Left lung (tissue), 10 donors: ENCODE measurements around the gene MCTP2. TPM values are rescaled to one million over a fixed set of nuclear protein-coding genes. Genes with fewer than 3 reads are reported as not detected.

Experiments
- ATAC-seq: fragments of 200-7000 bp; cut with Tn5 transposase; one replicate; pipeline ENCODE4 v1.9.1; 2020; ENCODE audit warnings: moderate library complexity
- DNase-seq, 4 donors: peaks; one replicate each; pipeline ENCODE4 v3.0.0-alpha.2; 2013 to 2020
- H3K27ac ChIP-seq, 2 donors: fragments of 200-600 bp; sonication (generic) in 1 of 2; one replicate each; pipeline versions ENCODE4 v1.5.0 to v1.8.0; 2020 to 2021
- H3K27me3 ChIP-seq, 2 donors: fragments of 200-600 bp; sonication (generic) in 1 of 2; one replicate each; pipeline versions ENCODE4 v1.5.0 to v1.8.0; 2020 to 2021
- H3K36me3 ChIP-seq, 2 donors: fragments of 200-600 bp; sonication (generic) in 1 of 2; one replicate each; pipeline versions ENCODE4 v1.5.0 to v1.8.0; 2020 to 2021
- H3K4me1 ChIP-seq, 2 donors: fragments of 200-600 bp; one replicate each; pipeline ENCODE4 v1.8.0; 2021
- H3K4me3 ChIP-seq, 2 donors: fragments of 200-600 bp; sonication (generic) in 1 of 2; one replicate each; pipeline versions ENCODE4 v1.5.0 to v1.8.0; 2020 to 2021; ENCODE audit warnings: mild to moderate bottlenecking in 1 of 2
- H3K9me3 ChIP-seq, 2 donors: fragments of 200-600 bp; sonication (generic) in 1 of 2; one replicate each; pipeline versions ENCODE4 v1.5.0 to v1.8.0; 2020 to 2021
- intact Hi-C, 2 donors: fragments of 100-400 bp; cut with DNase I; formaldehyde crosslinking; loops; one replicate each; pipeline versions ENCODE4 v1.11.2 to v1.14.2; 2022
- polyA plus RNA-seq, 6 donors: library from polyadenylated mRNA; unstranded; fragments of 120-200 nt; gene quantifications; one replicate each; pipeline ENCODE4 v1.2.1, GENCODE V29; 2013; ENCODE audit not compliant: insufficient read length in 6 of 6
- total RNA-seq, 2 donors: library from RNA; stranded (reverse); fragmentation: NEBNext Ultra II Directional; extraction: Animal tissue kit (Norgen Biotek cat#: 25700); gene quantifications; one replicate each; pipeline ENCODE4 v1.2.1, GENCODE V29; 2021
- TF ChIP-seq, protein P1 (sequence below), 2 donors: fragments of 200-600 bp; sonication (generic) in 1 of 2; IDR thresholded peaks; one replicate each; pipeline versions ENCODE4 v1.5.0 to v1.8.0; 2021; ENCODE audit warnings: antibody characterized with exemption in 2 of 2
- donor health status: DM: no; HTN: yes; CAD: no.
- donor health status: DM: no; HTN: no; CAD: no.

Gene MCTP2
- total and polyA plus RNA-seq, 8 donors = 25.9 to 38.8 (median 35.0) TPM

DNA sequence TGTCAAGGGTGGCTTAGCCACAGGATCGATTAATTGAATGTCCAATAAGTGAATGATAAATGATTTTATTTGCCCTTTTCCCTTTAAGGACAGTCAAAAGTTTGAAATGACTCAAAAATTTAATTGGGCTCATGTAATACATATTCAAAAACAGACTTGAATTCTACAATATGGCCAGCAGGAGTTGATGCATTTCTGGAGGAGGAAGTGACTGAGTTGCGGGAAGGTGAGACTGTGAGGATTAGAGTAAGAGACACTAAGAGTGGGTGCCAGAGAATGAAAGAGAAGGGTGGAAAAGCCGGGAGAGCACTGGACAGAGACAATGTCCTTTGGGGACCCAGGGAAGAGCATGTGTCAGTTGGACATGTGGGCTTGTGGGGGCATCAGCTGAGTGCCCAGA is 83.3 kb downstream of the MCTP2 start:
- intact Hi-C loops = no loop called here
- Histone ChIP-seq H3K4me3 (no peak overlapping the region), H3K4me1 (no peaks in the 10 kb centered on the region), H3K36me3 (peaks cover 0 to 49% of the 10 kb centered on the region in 2 donors), H3K9me3 (no peaks in the 10 kb centered on the region), H3K27ac (no peak overlapping the region), H3K27me3 (no peaks in the 10 kb centered on the region)
- ATAC-seq = no peak
- TF ChIP-seq, protein P1, sequence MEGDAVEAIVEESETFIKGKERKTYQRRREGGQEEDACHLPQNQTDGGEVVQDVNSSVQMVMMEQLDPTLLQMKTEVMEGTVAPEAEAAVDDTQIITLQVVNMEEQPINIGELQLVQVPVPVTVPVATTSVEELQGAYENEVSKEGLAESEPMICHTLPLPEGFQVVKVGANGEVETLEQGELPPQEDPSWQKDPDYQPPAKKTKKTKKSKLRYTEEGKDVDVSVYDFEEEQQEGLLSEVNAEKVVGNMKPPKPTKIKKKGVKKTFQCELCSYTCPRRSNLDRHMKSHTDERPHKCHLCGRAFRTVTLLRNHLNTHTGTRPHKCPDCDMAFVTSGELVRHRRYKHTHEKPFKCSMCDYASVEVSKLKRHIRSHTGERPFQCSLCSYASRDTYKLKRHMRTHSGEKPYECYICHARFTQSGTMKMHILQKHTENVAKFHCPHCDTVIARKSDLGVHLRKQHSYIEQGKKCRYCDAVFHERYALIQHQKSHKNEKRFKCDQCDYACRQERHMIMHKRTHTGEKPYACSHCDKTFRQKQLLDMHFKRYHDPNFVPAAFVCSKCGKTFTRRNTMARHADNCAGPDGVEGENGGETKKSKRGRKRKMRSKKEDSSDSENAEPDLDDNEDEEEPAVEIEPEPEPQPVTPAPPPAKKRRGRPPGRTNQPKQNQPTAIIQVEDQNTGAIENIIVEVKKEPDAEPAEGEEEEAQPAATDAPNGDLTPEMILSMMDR (IDR thresholded peaks at IDR 0.05) = no peak
- DNase-seq = no peak

DNA sequence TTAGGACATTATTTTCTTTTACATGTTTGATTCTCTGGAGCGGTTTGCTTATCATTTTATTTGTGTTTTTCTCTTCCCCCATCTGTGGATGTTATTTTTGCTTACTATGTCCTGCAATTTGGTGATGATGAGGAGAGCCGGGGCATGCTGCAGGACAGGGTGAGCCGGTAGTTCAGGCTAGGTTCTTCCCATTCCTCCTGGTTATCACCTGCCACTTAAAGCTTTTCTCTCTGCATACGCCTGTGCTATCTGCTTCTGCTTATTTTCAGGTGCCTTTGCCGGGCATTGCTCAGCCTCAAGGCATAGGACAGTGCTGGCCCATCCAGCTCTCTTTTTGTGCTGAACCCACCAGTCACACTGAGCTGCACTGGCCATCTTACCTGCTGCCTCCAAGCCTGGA is 85.8 kb downstream of the MCTP2 start:
- TF ChIP-seq, protein P1 (IDR thresholded peaks at IDR 0.05) = no peak
- DNase-seq (no peak), ATAC-seq (no peak)
- Histone ChIP-seq H3K9me3 (no peaks in the 10 kb centered on the region), H3K4me1 (peaks cover 0 to 4% of the 10 kb centered on the region in 2 donors), H3K27me3 (no peaks in the 10 kb centered on the region), H3K36me3 (peaks cover 0 to 52% of the 10 kb centered on the region in 2 donors), H3K4me3 (no peak overlapping the region), H3K27ac (no peak overlapping the region)
- intact Hi-C loops = no loop called here

DNA sequence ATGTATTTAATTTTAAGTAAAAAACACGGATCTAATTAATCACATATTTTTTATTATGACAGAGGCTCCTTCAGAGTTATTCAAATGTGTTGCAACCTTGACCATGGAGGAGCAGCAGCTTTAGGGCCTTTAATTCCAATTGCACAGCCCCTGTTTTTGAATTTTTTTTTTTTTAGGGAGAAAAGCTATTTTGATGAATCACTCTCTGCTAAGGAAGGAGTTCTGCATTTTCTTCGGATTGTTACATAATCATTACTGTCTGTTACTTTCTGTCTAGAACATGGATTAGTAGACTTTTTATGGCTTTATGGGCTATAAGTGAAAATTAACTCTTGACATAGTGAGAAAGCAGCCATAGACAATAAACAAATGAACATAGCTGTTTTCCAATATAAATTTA is 90.8 kb downstream of the MCTP2 start:
- DNase-seq = no peak
- no peak overlapping the region for H3K4me3 ChIP-seq
- peak overlapping the region in 1 of 2 donors; percentile 13 for H3K27ac ChIP-seq
- TF ChIP-seq, protein P1 (IDR thresholded peaks at IDR 0.05) = no peak
- peaks cover 0 to 25% of the 10 kb centered on the region in 2 donors for H3K36me3 ChIP-seq
- intact Hi-C loops = loop anchor here in 1 of 2 donors (5.0 kb wide), 1 partner anchor 155 kb away; no protein-coding TSS in a partner anchor
- H3K9me3 ChIP-seq = no peaks in the 10 kb centered on the region
- no peak for ATAC-seq
- H3K27me3 ChIP-seq = no peaks in the 10 kb centered on the region
- peaks cover 0 to 20% of the 10 kb centered on the region in 2 donors for H3K4me1 ChIP-seq

DNA sequence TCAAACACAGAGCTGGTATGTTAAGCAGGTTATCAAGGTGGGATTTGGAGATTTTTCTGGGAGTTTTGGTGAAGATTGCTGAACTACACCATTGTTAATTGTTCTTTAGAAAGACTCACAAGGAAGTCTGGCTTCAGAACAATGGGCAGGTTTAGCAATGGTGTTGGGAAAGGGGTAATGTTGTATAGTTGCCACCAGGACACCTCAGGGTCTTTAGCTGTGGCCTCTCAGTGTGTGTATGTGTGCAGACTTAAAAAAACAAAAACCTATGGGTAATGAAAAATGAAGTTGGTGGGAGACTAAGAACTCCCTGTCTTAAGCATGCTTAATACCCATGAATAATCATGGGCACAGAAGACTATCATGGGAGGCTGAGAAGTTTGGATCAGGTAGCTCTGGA is 91.7 kb downstream of the MCTP2 start:
- TF ChIP-seq, protein P1 (IDR thresholded peaks at IDR 0.05) = no peak
- intact Hi-C loops = loop anchor here in 1 of 2 donors (5.0 kb wide), 1 partner anchor 156 kb away; no protein-coding TSS in a partner anchor
- H3K36me3 ChIP-seq = peaks cover 0 to 16% of the 10 kb centered on the region in 2 donors
- H3K4me3 ChIP-seq = no peak overlapping the region
- H3K4me1 ChIP-seq = peaks cover 0 to 20% of the 10 kb centered on the region in 2 donors
- no peaks in the 10 kb centered on the region for H3K9me3 ChIP-seq
- H3K27ac ChIP-seq = peak overlapping the region in 1 of 2 donors; percentile 13
- no peak for DNase-seq
- no peaks in the 10 kb centered on the region for H3K27me3 ChIP-seq
- no peak for ATAC-seq

DNA sequence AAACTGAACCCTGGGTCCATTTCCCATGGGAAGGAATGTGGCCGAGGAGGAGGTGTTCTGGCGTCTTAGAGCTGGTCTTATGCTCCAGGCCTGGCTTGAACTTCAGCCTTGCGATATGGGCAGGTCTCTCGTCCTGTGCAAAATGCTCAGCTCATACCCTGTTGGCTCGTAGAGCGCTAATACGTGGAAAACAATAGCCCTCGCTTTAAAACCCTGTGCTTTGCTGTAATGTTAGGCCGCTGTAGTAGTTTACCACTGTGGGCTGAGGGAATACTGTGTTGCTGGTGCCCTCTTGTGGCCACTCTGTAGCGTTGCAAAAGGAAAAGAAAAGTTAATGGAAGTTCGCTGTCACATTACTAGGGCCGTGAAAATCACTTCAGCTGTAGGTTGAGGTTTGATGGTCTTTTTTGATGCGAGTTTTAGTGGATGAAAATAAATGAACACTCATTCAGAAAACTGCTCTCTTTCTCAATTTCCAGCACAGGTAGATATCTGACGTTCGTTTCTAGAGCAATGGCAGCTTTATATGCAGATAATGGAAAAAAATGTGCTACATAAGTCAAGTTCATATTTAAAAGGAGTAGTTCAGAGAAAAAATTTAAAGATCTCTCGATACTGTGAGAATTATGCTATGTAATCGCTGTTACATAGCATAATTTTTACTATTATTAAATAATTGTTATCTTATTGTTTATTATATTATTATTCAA is 92.9 kb downstream of the MCTP2 start:
- Histone ChIP-seq H3K4me3 (no peak overlapping the region), H3K9me3 (no peaks in the 10 kb centered on the region), H3K27me3 (no peaks in the 10 kb centered on the region), H3K4me1 (peaks cover 0 to 20% of the 10 kb centered on the region in 2 donors), H3K36me3 (peaks cover 0 to 6% of the 10 kb centered on the region in 2 donors), H3K27ac (no peak overlapping the region)
- DNase-seq = peak in 3 of 4 donors; percentile 45 to 80 (median 61)
- TF ChIP-seq, protein P1 (IDR thresholded peaks at IDR 0.05) = peak; percentile 88 to 93
- ATAC-seq = peak; percentile 97
- intact Hi-C loops = loop anchor here in 1 of 2 donors (5.0 kb wide), 1 partner anchor 157 kb away; no protein-coding TSS in a partner anchor
